Measurements from ENCODE around the gene PER2.

PER2 gene

GRCh38 chr2:238306672-238306998 lies 18.2 kb upstream of the PER2 start:
- DNase-seq (ENCODE audit: low read depth) = no peak

- no peak for DNase-seq (ENCODE audit: low read depth)
Observed at GRCh38 chr2:238305965-238306671, 17.7 kb upstream of the PER2 start.

- DNase-seq (ENCODE audit: low read depth) = no peak
Observed at GRCh38 chr2:238305092-238305862, 16.9 kb upstream of the PER2 start.

DNA sequence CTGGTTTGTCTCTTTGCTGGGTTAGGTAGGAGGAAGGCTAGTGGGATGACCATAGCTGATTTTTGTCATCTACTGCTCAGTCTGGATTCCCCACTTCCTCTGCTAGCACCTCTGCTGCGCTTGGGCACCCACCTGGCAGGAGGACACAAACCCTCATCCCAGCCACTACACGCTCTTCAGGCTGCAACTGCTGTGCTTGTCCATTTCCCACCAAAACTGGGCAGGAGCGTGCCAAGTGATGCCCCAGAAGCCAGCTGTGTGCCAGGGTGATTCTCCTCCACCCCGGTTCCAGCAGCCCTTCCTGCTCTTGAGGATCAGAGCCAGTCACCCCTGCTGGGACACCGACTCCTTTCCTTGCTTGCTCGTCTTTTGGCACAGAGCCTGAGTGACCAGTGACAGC lies 15.7 kb upstream of the PER2 start:
- DNase-seq (ENCODE audit: low read depth) = no peak

- DNase-seq (ENCODE audit: low read depth) = no peak
Observed at GRCh38 chr2:238302751-238303150, 14.3 kb upstream of the PER2 start.

DNA sequence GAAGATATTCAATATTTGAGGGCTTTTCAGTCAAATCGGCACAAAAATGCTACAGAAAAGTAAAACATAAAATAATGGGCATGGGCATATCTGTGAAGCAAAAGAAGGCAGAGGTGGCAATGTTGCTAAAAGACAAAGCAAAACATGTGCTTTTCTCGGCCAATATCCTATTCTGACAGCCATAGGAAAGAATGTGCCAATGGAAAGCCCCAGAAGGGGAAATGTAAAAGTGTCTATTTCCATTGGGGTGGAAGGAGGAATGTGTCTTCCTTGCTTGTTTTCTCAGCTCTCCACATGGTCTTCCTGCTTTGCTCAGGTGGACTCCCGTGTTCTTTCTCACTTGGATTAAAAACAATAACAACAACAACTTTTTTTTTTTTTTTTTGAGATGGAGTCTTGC lies 13.7 kb upstream of the PER2 start:
- DNase-seq (ENCODE audit: low read depth) = no peak

DNA sequence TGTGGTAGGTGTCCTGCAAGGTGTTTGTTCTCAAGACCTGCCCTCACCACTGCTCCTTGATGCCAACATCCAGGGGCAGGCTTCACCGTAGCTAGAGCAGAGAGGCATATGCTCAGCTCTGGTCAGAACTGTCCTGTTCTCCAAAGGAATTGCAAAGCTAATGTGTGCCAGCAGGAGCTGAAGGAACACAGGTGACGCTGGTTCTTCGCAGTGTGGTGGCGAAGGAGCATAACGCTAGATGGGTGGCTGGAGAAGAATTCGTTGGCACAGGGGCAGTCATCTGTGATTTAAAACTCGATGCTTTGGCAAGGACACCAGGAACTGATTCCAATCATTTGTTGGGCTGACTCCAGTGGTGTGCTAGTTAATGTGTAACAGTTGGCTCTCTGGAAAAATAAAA lies 11.4 kb upstream of the PER2 start:
- no peak for DNase-seq (ENCODE audit: low read depth)

GRCh38 chr2:238296638-238297457 lies 8.4 kb upstream of the PER2 start:
- DNase-seq (ENCODE audit: low read depth) = no peak

- no peak for DNase-seq (ENCODE audit: low read depth)
Observed at GRCh38 chr2:238295144-238296112, 7.0 kb upstream of the PER2 start.

DNA sequence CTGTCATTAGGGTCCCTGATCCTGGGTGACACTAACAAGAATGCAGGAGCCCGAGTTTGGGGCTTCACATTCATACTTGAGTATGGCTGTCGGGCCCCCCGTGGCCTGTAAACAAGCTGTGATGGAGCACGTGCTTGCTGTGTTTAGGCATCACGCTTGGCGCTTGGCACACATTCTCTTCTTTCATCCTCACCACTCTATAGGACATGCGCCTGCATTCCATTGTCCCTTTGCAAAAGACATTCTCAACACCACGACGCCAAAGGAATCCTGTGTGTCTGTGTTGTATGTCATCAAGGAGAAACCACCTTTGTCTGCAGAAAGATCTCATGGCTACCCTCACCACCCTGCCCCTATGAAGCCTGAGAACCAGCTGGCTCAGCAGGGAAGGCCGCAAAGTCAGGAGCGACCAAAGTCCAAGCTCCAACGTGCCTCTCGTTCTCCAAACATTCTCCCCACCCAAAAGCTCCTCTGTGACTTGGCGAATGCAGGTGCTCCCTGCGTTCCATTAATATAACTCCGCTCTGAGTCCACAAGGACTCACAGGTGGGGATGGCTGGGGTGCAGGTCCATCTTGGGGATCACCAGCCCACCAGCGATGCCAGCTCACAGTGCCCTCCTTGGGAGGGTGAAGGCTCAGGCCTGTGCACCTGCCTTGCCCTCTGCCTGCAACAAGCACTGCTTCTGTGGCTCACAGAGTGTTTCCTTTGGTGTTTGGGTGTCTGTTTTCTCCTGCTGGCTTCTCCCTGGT lies 6.2 kb upstream of the PER2 start:
- no peak for DNase-seq (ENCODE audit: low read depth)

DNA sequence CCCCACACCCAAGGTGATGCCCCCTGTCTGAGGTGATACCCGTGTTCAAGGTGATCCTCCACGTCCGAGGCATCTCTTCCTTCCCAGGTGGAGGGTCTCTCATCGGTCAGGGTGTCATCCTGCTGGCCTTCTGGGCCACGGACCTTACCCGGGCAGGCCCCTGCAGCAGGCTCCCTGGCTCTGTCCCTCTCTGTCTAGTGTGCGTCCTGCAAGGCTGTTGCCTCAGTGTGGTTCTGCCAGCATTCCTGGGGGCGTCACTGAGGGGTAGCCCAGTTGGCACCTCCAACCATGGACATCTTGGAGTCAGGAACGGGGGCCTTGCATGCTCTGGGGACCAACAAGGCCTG lies 5.6 kb upstream of the PER2 start:
- DNase-seq (ENCODE audit: low read depth) = no peak

- DNase-seq (ENCODE audit: low read depth) = no peak
Observed at GRCh38 chr2:238291550-238292281, 3.3 kb upstream of the PER2 start.

- DNase-seq (ENCODE audit: low read depth) = no peak
Observed at GRCh38 chr2:238290715-238291549, 2.5 kb upstream of the PER2 start.

GRCh38 chr2:238290091-238290509 lies 1.7 kb upstream of the PER2 start:
- DNase-seq (ENCODE audit: low read depth) = no peak

DNA sequence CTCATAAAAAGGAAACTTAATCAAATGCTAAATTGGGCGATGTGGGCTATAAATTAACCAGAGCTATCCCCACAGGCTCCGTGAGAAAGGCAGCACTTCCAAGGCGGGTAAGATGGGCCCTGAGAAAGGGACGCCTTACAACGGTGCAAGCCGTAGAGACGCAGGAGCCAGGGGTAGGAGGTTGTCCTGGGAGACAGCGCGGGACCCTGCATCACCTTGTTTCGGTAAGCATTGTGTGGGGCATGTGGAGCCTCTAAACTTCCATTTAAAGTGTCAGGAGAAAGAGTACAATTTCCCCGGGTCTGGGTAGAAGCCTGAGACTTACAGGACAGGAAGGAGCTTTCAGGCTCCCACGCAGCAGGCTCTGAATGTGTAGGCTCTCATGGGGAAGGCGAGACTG lies 1.2 kb upstream of the PER2 start:
- DNase-seq (ENCODE audit: low read depth) = no peak

DNA sequence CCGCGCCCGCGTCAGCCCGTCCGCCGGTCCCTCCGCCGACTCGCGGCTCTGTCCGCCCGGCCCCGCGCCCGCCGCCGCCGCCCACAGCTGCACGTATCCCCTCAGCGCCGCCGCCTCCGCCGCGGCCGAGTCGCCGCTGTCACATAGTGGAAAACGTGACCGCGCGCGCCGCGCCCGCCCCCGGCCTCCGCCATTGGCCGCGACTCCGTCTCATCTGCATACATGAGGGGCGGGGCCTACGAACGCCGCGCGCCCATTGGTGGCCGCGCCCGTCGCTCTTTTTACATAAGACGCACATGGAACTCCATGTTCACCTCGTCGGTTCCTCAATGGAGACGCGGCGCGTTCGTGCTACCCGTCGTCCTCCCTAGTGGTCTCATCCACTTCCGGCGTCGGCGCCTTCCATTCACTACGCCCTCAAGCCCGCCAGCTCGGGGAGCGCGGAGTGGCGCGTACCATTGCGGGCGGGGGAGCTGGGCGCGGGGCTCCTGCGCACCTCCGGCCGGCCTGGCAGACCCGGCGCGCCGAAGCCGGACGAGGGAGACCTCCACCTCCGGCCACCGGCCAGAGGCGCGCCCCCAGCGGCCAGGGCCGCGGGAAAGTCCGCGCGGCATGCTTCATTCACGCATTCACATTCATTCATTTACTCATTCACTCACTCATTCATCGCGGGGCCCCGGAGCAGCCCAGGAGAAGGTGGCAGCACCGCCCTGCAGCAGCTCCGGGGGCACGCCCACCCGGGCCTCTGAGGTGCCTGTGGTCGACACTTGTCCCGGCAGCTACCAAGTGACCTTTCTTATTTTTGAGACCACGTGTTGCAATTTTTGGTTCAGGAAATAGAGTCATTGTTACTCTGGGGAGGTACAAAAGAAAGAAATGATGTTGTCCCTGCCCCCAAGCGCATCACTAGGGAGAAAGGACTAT lies 502 bp upstream of the PER2 start:
- peak; percentile 96 for DNase-seq (ENCODE audit: low read depth)

GRCh38 chr2:238286987-238287736 lies 1.2 kb downstream of the PER2 start:
- peak; percentile 16 for DNase-seq (ENCODE audit: low read depth)

- no peak for DNase-seq (ENCODE audit: low read depth)
Observed at GRCh38 chr2:238286551-238286950, 1.9 kb downstream of the PER2 start.
